ENCODE data around the gene RHOT1.
A peak's percentile ranks its signal among the peaks of the same experiment; 100 is the strongest.
"Not testable (repeated sequence)": the region's sequence is repeated elsewhere in the genome, so short reads cannot be mapped to it uniquely, and the experiment has no call there.

The RHOT1 gene

GRCh38 chr17:32124985-32125847 is 17.1 kb upstream of the RHOT1 start:
- no peak for DNase-seq

- DNase-seq, result no peak
Measured at GRCh38 chr17:32125848-32126153, 16.5 kb upstream of the RHOT1 start.

- DNase-seq, result no peak
Measured at GRCh38 chr17:32126325-32126724, 16.0 kb upstream of the RHOT1 start.

GRCh38 chr17:32126746-32127145 is 15.6 kb upstream of the RHOT1 start:
- DNase-seq, result no peak

- peak; percentile 83 for DNase-seq
Measured at GRCh38 chr17:32127158-32127897, 15.0 kb upstream of the RHOT1 start.

- not testable (repeated sequence) for DNase-seq
Measured at GRCh38 chr17:32128470-32128869, 13.8 kb upstream of the RHOT1 start.

- DNase-seq, result peak; percentile 31
Measured at GRCh38 chr17:32135497-32136117, 6.7 kb upstream of the RHOT1 start.

GRCh38 chr17:32136856-32137255 is 5.4 kb upstream of the RHOT1 start:
- peak; percentile 14 for DNase-seq

- DNase-seq, result not testable (repeated sequence)
Measured at GRCh38 chr17:32139504-32139903, 2.8 kb upstream of the RHOT1 start.

- peak; percentile 11 for DNase-seq
Measured at GRCh38 chr17:32141258-32141657, 1.0 kb upstream of the RHOT1 start.

- DNase-seq, result no peak
Measured at GRCh38 chr17:32141679-32142037, 644 bp upstream of the RHOT1 start.

GRCh38 chr17:32142857-32143526 is 690 bp downstream of the RHOT1 start:
- peak; percentile 19 for DNase-seq

- no peak for DNase-seq
Measured at GRCh38 chr17:32143527-32143870, 1.2 kb downstream of the RHOT1 start.

- not testable (repeated sequence) for DNase-seq
Measured at GRCh38 chr17:32144442-32144841, 2.1 kb downstream of the RHOT1 start.

- no peak for DNase-seq
Measured at GRCh38 chr17:32148351-32148750, 6.0 kb downstream of the RHOT1 start.

- DNase-seq, result no peak
Measured at GRCh38 chr17:32150358-32150757, 8.1 kb downstream of the RHOT1 start.

- DNase-seq, result no peak
Measured at GRCh38 chr17:32152130-32152529, 9.8 kb downstream of the RHOT1 start.

GRCh38 chr17:32155896-32156295 is 13.6 kb downstream of the RHOT1 start:
- DNase-seq, result no peak

- no peak for DNase-seq
Measured at GRCh38 chr17:32156656-32157055, 14.4 kb downstream of the RHOT1 start.

- DNase-seq, result no peak
Measured at GRCh38 chr17:32157225-32157624, 14.9 kb downstream of the RHOT1 start.

- DNase-seq, result no peak
Measured at GRCh38 chr17:32158870-32159585, 16.7 kb downstream of the RHOT1 start.

GRCh38 chr17:32159586-32160438 is 17.5 kb downstream of the RHOT1 start:
- no peak for DNase-seq
